GM12873 (cell line): ENCODE results near the gene GRAMD4.

Source experiments
- CTCF ChIP-seq: IDR thresholded peaks from 2 replicates; pipeline ENCODE4 v1.5.1; 2012; ENCODE audit warnings: low read depth, mild to moderate bottlenecking, moderate library complexity, low read length, control low read depth; ENCODE audit not compliant: insufficient read depth; ENCODE audit errors: missing control alignments

Gene GRAMD4

GRCh38 chr22:46667245-46667623 lies 47.0 kb downstream of the GRAMD4 start:
- TF ChIP-seq CTCF: no peak

GRCh38 chr22:46668116-46668515 lies 47.9 kb downstream of the GRAMD4 start:
- TF ChIP-seq CTCF: no peak

GRCh38 chr22:46669201-46669600 lies 49.0 kb downstream of the GRAMD4 start:
- TF ChIP-seq CTCF: no peak

- no peak for TF ChIP-seq CTCF
Observed at GRCh38 chr22:46671824-46672432, 51.7 kb downstream of the GRAMD4 start.

- TF ChIP-seq CTCF: no peak
Observed at GRCh38 chr22:46672731-46673130, 52.5 kb downstream of the GRAMD4 start.

- TF ChIP-seq CTCF: no peak
Observed at GRCh38 chr22:46673205-46673604, 53.0 kb downstream of the GRAMD4 start.

- no peak for TF ChIP-seq CTCF
Observed at GRCh38 chr22:46673662-46674236, 53.6 kb downstream of the GRAMD4 start.
